Neutrophil (primary cell): ENCODE data around the gene ANO6.

Experiments
- H3K27ac ChIP-seq: fragments of 200-600 bp; sonication (generic); 2 replicates; pipeline ENCODE4 v1.5.1; 2016; ENCODE audit warnings: mild to moderate bottlenecking, moderate library complexity
- H3K27me3 ChIP-seq: fragments of 200-600 bp; sonication (generic); 2 replicates; pipeline ENCODE4 v1.6.0; 2016; ENCODE audit warnings: mild to moderate bottlenecking
- H3K36me3 ChIP-seq: fragments of 200-600 bp; sonication (generic); 2 replicates; pipeline ENCODE4 v1.5.1; 2017
- H3K4me1 ChIP-seq, 2 experiments: fragments of 200-600 bp in 1 of 2; sonication (generic) in 1 of 2; 1 replicate in 1 of 2; 2 replicates in 1 of 2; pipeline versions ENCODE4 v1.5.1 to v1.6.1; 2013 to 2016; ENCODE audit warnings: low read depth in 1 of 2, low read length in 1 of 2, mild to moderate bottlenecking in 1 of 2, moderate library complexity in 1 of 2; ENCODE audit not compliant: control insufficient read depth in 1 of 2, insufficient read depth in 1 of 2
- H3K4me3 ChIP-seq, 2 experiments: fragments of 200-600 bp in 1 of 2; sonication (generic) in 1 of 2; 1 replicate in 1 of 2; 2 replicates in 1 of 2; pipeline ENCODE4 v1.5.1; 2013 to 2016; ENCODE audit warnings: low read depth in 1 of 2, low read length in 1 of 2, mild to moderate bottlenecking in 1 of 2, moderate library complexity in 1 of 2
- H3K9me3 ChIP-seq: fragments of 200-600 bp; sonication (generic); 2 replicates; pipeline ENCODE4 v1.5.1; 2016
- TF ChIP-seq, protein P1 (sequence below): fragments of 200-600 bp; sonication (generic); IDR thresholded peaks from 2 replicates; pipeline ENCODE4 v1.5.1; 2016; ENCODE audit warnings: antibody characterized with exemption

The ANO6 gene

DNA sequence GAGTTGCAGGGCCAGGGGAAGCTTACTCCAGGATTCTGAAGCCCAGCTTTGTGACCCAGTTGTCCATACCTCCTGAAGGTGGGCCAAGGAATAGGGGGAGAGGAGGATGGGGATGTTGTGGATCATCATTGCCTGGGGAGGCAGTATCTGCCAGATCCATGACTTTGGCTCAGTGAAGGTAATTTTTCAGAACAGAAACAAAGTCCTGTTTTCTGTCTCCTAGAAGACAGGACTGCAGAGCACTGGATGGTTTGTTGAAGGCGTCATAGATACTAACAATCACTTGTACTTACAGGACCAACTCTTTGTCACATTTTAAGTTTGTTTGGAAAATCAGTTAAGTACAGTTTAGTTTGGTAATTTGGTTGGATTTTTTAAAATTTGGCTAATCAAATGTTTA is 38.4 kb downstream of the ANO6 start:
- Histone ChIP-seq H3K27ac (no peak overlapping the region), H3K9me3 (no peaks in the 10 kb centered on the region), H3K4me1 (peaks cover 7 to 8% of the 10 kb centered on the region in 2 experiments), H3K27me3 (no peaks in the 10 kb centered on the region), H3K36me3 (no peaks in the 10 kb centered on the region), H3K4me3 (no peak overlapping the region)
- TF ChIP-seq, protein P1, sequence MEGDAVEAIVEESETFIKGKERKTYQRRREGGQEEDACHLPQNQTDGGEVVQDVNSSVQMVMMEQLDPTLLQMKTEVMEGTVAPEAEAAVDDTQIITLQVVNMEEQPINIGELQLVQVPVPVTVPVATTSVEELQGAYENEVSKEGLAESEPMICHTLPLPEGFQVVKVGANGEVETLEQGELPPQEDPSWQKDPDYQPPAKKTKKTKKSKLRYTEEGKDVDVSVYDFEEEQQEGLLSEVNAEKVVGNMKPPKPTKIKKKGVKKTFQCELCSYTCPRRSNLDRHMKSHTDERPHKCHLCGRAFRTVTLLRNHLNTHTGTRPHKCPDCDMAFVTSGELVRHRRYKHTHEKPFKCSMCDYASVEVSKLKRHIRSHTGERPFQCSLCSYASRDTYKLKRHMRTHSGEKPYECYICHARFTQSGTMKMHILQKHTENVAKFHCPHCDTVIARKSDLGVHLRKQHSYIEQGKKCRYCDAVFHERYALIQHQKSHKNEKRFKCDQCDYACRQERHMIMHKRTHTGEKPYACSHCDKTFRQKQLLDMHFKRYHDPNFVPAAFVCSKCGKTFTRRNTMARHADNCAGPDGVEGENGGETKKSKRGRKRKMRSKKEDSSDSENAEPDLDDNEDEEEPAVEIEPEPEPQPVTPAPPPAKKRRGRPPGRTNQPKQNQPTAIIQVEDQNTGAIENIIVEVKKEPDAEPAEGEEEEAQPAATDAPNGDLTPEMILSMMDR: no peak

- Histone ChIP-seq H3K36me3 (no peaks in the 10 kb centered on the region), H3K9me3 (no peaks in the 10 kb centered on the region), H3K4me3 (no peak overlapping the region), H3K27me3 (no peaks in the 10 kb centered on the region), H3K27ac (no peak overlapping the region), H3K4me1 (peaks cover 15 to 23% of the 10 kb centered on the region in 2 experiments)
- TF ChIP-seq, protein P1: no peak
Observed at GRCh38 chr12:45256721-45257120, 40.8 kb downstream of the ANO6 start.

DNA sequence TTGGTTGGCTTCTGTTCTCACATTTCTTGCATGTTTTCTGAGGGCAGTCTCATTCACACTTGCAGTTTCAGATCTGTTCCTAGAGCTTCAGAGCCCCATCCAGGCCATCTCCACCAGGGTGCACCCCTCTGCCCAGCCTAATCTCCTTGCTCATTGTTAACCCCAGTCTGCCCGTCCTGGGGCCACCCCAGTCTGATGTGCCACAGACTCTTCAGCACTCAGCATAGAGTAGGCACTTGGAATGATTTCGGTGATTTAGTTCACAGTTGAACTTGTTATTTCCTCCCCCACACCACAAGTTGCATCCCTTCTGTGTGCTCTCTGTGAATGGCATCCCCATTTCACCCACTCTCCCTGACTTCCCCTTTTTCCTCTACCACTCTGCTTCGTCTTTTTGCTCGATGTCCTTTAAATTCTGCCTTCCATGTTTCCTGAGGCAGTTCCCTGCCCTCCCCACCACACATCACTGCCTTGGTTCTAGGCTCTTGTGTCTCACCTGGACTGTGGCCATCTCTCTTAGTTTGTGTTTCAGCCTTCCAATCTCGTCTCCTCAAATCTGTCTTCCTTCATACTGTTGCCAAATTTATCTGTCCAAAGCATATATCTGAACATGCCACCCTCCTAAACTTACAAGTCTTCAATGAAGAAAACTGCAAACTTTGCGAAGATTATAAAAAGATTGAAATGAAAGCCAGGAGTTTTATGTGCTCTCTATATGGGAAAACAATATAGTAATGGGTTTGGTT is 41.5 kb downstream of the ANO6 start:
- Histone ChIP-seq H3K36me3 (no peaks in the 10 kb centered on the region), H3K27ac (no peak overlapping the region), H3K27me3 (no peaks in the 10 kb centered on the region), H3K4me1 (peaks cover 15 to 23% of the 10 kb centered on the region in 2 experiments), H3K4me3 (no peak overlapping the region), H3K9me3 (no peaks in the 10 kb centered on the region)
- TF ChIP-seq, protein P1: no peak

DNA sequence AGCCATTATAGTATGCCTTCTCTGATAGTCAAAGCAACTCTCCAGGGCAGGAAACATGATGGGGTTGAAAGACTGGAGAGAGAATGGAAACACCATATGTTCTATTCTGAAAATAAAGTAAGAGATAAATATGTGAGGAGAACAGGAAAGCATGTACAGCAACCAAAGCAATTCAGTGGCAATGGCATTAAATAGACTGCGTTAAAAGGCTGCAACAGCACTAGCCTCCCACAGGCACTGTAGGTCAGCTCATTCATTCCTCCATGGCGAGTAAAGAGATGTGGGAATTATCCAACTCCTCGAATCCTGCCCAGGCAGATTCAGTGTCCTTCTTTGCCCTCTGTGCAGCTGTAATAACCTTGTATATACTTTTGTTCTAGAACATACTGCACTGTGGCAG is 43.8 kb downstream of the ANO6 start:
- peaks cover 15 to 23% of the 10 kb centered on the region in 2 experiments for H3K4me1 ChIP-seq
- no peaks in the 10 kb centered on the region for H3K27me3 ChIP-seq
- no peak overlapping the region for H3K27ac ChIP-seq
- H3K9me3 ChIP-seq: no peaks in the 10 kb centered on the region
- no peaks in the 10 kb centered on the region for H3K36me3 ChIP-seq
- TF ChIP-seq, protein P1: no peak
- H3K4me3 ChIP-seq: no peak overlapping the region

DNA sequence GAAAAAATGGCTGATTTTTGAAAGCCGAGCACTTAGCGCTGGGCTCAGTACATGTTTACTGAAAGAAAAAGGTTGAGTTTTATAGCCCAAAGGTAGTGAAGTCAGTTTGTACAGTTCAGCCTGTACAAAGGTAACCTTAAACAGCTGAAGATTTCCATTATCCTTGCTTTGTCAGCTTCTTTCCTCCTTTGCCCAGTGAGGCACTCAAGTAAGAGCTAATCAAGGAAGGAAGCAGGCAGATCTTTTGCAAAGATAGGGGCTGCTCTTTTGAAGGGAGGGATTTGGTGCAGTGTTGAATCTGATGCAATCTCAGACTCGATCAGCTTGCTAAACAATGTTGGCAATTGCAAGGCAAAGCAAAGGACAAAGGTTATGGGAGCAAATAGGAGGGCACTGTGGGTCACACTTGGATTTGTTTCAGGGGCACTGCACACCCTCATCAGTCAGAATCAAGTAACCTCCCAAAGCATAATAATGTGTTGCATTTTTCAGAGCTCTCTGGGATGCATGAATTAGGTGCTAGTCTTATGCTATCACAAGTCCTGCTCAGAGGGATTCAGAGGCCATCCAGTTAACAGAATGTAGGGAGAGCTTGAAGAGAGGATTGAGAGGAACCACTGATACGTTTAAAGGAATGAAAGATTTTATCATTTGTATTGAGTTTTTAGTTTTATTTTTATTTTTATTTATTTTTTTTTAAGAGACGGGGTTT is 44.4 kb downstream of the ANO6 start:
- Histone ChIP-seq H3K27me3 (no peaks in the 10 kb centered on the region), H3K4me3 (no peak overlapping the region), H3K36me3 (no peaks in the 10 kb centered on the region), H3K27ac (no peak overlapping the region), H3K4me1 (peaks cover 15 to 23% of the 10 kb centered on the region in 2 experiments), H3K9me3 (no peaks in the 10 kb centered on the region)
- TF ChIP-seq, protein P1: no peak
